ENCODE results near the gene SLC35F1. TPM values are rescaled to one million over a fixed set of nuclear protein-coding genes. Genes with fewer than 3 reads are reported as not detected.

The SLC35F1 gene
- total RNA-seq, 1 experiment from 2014 or later: 4.3 TPM

DNA sequence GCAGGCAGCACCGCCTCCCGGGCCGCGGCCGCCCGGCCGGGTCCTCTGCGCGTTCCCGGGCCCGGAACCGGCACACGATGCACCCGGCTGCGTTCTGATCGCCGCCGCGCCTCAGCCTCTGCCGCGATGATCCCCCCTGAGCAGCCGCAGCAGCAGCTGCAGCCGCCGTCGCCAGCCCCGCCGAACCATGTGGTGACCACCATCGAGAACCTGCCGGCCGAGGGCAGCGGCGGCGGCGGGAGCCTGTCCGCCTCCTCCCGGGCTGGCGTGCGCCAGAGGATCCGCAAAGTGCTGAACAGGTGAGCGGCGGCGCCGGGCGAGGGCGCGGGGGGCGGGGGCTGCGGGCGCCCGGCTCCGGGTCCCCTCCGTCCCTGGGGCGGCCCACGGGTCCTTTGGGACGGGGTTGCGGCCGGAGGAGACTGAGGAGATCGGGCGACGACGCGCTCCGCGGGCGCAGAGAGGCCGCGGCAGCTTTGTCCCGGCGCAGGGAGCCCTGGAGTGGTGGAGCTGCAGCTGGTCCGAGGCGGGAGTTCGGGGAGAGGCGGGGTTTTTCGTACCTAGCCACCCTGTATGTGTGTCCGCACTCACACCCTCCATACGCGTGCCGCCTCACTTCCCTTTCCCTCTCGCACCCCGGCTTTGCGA, 659 bp downstream of the SLC35F1 start:
- peaks cover 8% of the 10 kb centered on the region for H3K23me2 ChIP-seq (ENCODE audit: insufficient read length, low read depth, low read length, poor library complexity, severe bottlenecking)
- no peak overlapping the region for H4K8ac ChIP-seq (replicated peaks; ENCODE audit: insufficient read length, low read depth, low read length)
- H3K4me1 Mint-ChIP-seq: peaks cover 12 to 13% of the 10 kb centered on the region in 2 experiments
- no peak overlapping the region for H2BK12ac ChIP-seq (ENCODE audit: insufficient read length, low read depth, low read length)
- peak overlapping the region; percentile 49 for H3K18ac ChIP-seq (ENCODE audit: insufficient read length, low read depth, low read length)
- peaks cover 0 to 2% (median 0%) of the 10 kb centered on the region in 3 experiments; a peak in 2 of 7 replicates for H3K36me3 Mint-ChIP-seq (ENCODE audit: insufficient read depth in 1 of 3, low read depth in 3 of 3)
- WGBS (ENCODE audit: extremely low coverage, insufficient read length, low lambda C conversion rate): no CpG with 5 or more reads among the region's 81 CpGs
- H3K4me2 ChIP-seq (ENCODE audit: insufficient read depth, insufficient read length, low read length): peak overlapping the region; percentile 60
- no peak overlapping the region for H3T11ph ChIP-seq (ENCODE audit: low read length)
- H3K4ac ChIP-seq (ENCODE audit: low read depth, low read length): no peak overlapping the region
- no peak overlapping the region for H3K27ac Mint-ChIP-seq
- H3K27me3 ChIP-seq (ENCODE audit: insufficient read depth, low read length): peaks cover 4% of the 10 kb centered on the region; the same call in 1 of the 2 replicates
- H3K14ac ChIP-seq (ENCODE audit: insufficient read depth, low read length): peak overlapping the region; percentile 83
- H3K27me3 Mint-ChIP-seq (ENCODE audit: low read depth): peaks cover 71% of the 10 kb centered on the region
- H4K20me1 ChIP-seq (ENCODE audit: control insufficient read depth, insufficient read depth, insufficient read length): no peaks in the 10 kb centered on the region
- peaks cover 4% of the 10 kb centered on the region; the same call in 1 of the 2 replicates for H3K4me1 ChIP-seq (ENCODE audit: insufficient read depth, low read length)
- H2BK15ac ChIP-seq (ENCODE audit: low read depth, low read length): no peak overlapping the region
- no peak overlapping the region for H2BK20ac ChIP-seq (ENCODE audit: low read depth, low read length, poor library complexity, severe bottlenecking)
- no peak overlapping the region for H2AK5ac ChIP-seq (ENCODE audit: insufficient read length, low read length)
- peak overlapping the region; percentile 20 for H3K9ac ChIP-seq (ENCODE audit: extremely low read depth, insufficient read length, low read length)
- no peak overlapping the region for H2BK5ac ChIP-seq (ENCODE audit: insufficient read length, low read length)
- no peak overlapping the region for H3K56ac ChIP-seq (ENCODE audit: insufficient read length, low read depth, low read length)
- H2BK120ac ChIP-seq (ENCODE audit: low read depth, low read length, poor library complexity, severe bottlenecking): no peak overlapping the region
- no peaks in the 10 kb centered on the region for H3K79me2 ChIP-seq (ENCODE audit: insufficient read depth, low read length)
- H3K79me1 ChIP-seq (ENCODE audit: insufficient read depth, low read depth, low read length, poor library complexity, severe bottlenecking): no peaks in the 10 kb centered on the region
- H3K9me3 ChIP-seq (ENCODE audit: control insufficient read depth, low read depth, low read length): no peaks in the 10 kb centered on the region
- TF ChIP-seq, protein P1, sequence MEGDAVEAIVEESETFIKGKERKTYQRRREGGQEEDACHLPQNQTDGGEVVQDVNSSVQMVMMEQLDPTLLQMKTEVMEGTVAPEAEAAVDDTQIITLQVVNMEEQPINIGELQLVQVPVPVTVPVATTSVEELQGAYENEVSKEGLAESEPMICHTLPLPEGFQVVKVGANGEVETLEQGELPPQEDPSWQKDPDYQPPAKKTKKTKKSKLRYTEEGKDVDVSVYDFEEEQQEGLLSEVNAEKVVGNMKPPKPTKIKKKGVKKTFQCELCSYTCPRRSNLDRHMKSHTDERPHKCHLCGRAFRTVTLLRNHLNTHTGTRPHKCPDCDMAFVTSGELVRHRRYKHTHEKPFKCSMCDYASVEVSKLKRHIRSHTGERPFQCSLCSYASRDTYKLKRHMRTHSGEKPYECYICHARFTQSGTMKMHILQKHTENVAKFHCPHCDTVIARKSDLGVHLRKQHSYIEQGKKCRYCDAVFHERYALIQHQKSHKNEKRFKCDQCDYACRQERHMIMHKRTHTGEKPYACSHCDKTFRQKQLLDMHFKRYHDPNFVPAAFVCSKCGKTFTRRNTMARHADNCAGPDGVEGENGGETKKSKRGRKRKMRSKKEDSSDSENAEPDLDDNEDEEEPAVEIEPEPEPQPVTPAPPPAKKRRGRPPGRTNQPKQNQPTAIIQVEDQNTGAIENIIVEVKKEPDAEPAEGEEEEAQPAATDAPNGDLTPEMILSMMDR (conservative IDR thresholded peaks at IDR 0.05): no peak
- peak; percentile 70 for DNase-seq
- H4K5ac ChIP-seq (ENCODE audit: insufficient read length, low read depth, low read length): no peak overlapping the region
- no peak overlapping the region for H4K91ac ChIP-seq (ENCODE audit: insufficient read length, low read depth, low read length)
- H3K23ac ChIP-seq (ENCODE audit: insufficient read length, low read depth, low read length): no peak overlapping the region
- peaks cover 0 to 3% of the 10 kb centered on the region in 2 experiments; a peak in 1 of 5 replicates for H3K9me3 Mint-ChIP-seq
- H2AFZ ChIP-seq (ENCODE audit: low read length): no peak overlapping the region
- no peak overlapping the region for H3K27ac ChIP-seq (ENCODE audit: insufficient read length, low read depth, low read length)
- peak overlapping the region; percentile 68 to 92 for H3K4me3 Mint-ChIP-seq
